ENCODE data around the gene GALNTL6. TPM values are rescaled to one million over a fixed set of nuclear protein-coding genes. Genes with fewer than 3 reads are reported as not detected.
"Not testable (repeated sequence)": the region's sequence is repeated elsewhere in the genome, so short reads cannot be mapped to it uniquely, and the experiment has no call there.

Gene GALNTL6
- polyA plus RNA-seq, 4 donors, result 0.19 to 3.2 (median 0.74) TPM

GRCh38 chr4:172962564-172963353 is 1149.6 kb downstream of the GALNTL6 start:
- peak in 1 of 4 donors; percentile 32 for DNase-seq (ENCODE audit: low read depth in 4 of 4, low spot score in 3 of 4)

- no peak for DNase-seq (ENCODE audit: low read depth in 4 of 4, low spot score in 3 of 4)
Measured at GRCh38 chr4:172963498-172964294, 1150.5 kb downstream of the GALNTL6 start.

GRCh38 chr4:172970189-172970588 is 1157.0 kb downstream of the GALNTL6 start:
- not testable (repeated sequence) for DNase-seq (ENCODE audit: low read depth in 4 of 4, low spot score in 3 of 4)

GRCh38 chr4:172974586-172974985 is 1161.4 kb downstream of the GALNTL6 start:
- no peak for DNase-seq (ENCODE audit: low read depth in 4 of 4, low spot score in 3 of 4)

- DNase-seq (ENCODE audit: low read depth in 4 of 4, low spot score in 3 of 4), result no peak
Measured at GRCh38 chr4:172975651-172976229, 1162.5 kb downstream of the GALNTL6 start.

GRCh38 chr4:172977491-172978041 is 1164.4 kb downstream of the GALNTL6 start:
- DNase-seq (ENCODE audit: low read depth in 4 of 4, low spot score in 3 of 4), result not testable (repeated sequence)

GRCh38 chr4:172978848-172979247 is 1165.6 kb downstream of the GALNTL6 start:
- DNase-seq (ENCODE audit: low read depth in 4 of 4, low spot score in 3 of 4), result no peak

GRCh38 chr4:172979332-172979731 is 1166.1 kb downstream of the GALNTL6 start:
- no peak for DNase-seq (ENCODE audit: low read depth in 4 of 4, low spot score in 3 of 4)

GRCh38 chr4:172980219-172980618 is 1167.0 kb downstream of the GALNTL6 start:
- no peak for DNase-seq (ENCODE audit: low read depth in 4 of 4, low spot score in 3 of 4)

- no peak for DNase-seq (ENCODE audit: low read depth in 4 of 4, low spot score in 3 of 4)
Measured at GRCh38 chr4:172982151-172982590, 1169.0 kb downstream of the GALNTL6 start.

- DNase-seq (ENCODE audit: low read depth in 4 of 4, low spot score in 3 of 4), result no peak
Measured at GRCh38 chr4:172983014-172983413, 1169.8 kb downstream of the GALNTL6 start.

- no peak for DNase-seq (ENCODE audit: low read depth in 4 of 4, low spot score in 3 of 4)
Measured at GRCh38 chr4:172983631-172984030, 1170.4 kb downstream of the GALNTL6 start.

- no peak for DNase-seq (ENCODE audit: low read depth in 4 of 4, low spot score in 3 of 4)
Measured at GRCh38 chr4:172985552-172985951, 1172.3 kb downstream of the GALNTL6 start.

- DNase-seq (ENCODE audit: low read depth in 4 of 4, low spot score in 3 of 4), result no peak
Measured at GRCh38 chr4:172986114-172986513, 1172.9 kb downstream of the GALNTL6 start.

GRCh38 chr4:172989984-172990820 is 1177.0 kb downstream of the GALNTL6 start:
- DNase-seq (ENCODE audit: low read depth in 4 of 4, low spot score in 3 of 4), result no peak

- DNase-seq (ENCODE audit: low read depth in 4 of 4, low spot score in 3 of 4), result no peak
Measured at GRCh38 chr4:172992648-172993378, 1179.6 kb downstream of the GALNTL6 start.

- DNase-seq (ENCODE audit: low read depth in 4 of 4, low spot score in 3 of 4), result no peak
Measured at GRCh38 chr4:172995161-172995560, 1182.0 kb downstream of the GALNTL6 start.

GRCh38 chr4:172995704-172996103 is 1182.5 kb downstream of the GALNTL6 start:
- DNase-seq (ENCODE audit: low read depth in 4 of 4, low spot score in 3 of 4), result no peak

- no peak for DNase-seq (ENCODE audit: low read depth in 4 of 4, low spot score in 3 of 4)
Measured at GRCh38 chr4:172996571-172997216, 1183.5 kb downstream of the GALNTL6 start.

All from left renal pelvis (tissue), 4 donors.